Measurements from ENCODE around the gene TSPAN5.

Gene TSPAN5

GRCh38 chr4:98672583-98673287 lies 14.3 kb upstream of the TSPAN5 start:
- no peak for DNase-seq

DNA sequence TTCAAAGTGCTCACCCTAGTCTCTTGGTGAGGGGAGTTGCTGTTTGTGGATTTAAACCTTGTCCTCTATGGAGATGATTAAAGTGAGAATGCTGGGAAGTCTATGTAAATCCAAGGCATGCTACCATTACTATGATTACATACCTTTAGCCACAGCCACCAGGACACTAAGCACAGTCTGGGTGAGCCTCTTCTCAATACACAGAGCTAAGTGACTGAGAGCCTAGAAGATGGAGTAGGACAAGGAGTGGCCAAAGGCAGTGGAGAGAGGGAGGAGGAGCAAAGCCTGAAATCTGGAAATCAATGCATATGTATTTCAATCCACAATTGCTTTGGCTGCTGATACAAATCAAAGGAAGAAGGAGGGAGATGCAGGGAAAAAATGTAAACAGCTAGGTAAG lies 12.7 kb upstream of the TSPAN5 start:
- DNase-seq, result no peak

GRCh38 chr4:98670186-98670585 lies 11.8 kb upstream of the TSPAN5 start:
- DNase-seq, result no peak

GRCh38 chr4:98669577-98669976 lies 11.2 kb upstream of the TSPAN5 start:
- DNase-seq, result no peak

- no peak for DNase-seq
Observed at GRCh38 chr4:98664959-98665358, 6.5 kb upstream of the TSPAN5 start.

DNA sequence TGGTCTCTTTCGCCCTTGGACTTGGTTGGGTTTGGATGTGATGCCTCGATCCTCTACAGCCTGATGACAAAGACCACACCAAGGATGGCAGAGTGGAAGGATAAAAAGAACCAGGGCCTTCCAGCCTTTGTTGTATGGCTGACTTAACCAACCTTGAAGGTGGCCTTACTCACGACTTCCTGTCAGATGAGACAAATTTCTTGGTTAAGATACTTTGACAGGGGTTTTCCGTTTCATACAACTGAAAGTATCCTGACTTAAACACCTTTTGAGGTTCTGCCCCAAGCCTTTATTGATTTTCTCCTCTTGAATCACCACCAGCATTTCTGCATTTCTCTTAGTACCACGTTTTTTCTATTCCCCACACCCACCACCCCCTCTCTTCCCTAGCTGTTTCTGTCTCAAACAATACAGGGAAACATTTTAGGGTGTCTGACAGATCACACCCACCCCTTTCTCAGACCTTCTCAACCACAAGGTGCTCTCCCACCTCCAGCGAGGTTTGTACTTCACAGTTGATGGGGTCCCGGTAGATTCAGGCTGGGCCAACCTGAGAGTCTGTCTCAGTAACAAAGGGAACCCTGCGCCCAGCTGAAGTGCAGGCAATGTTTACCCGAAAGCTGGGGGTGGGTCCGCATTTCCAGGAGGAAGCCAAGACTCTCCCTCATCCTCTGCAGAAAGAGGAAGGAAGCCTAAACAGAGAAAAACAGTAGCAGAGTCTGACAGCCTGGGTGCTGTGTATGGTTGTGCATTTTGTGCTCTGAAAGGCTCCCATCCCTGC lies 5.0 kb upstream of the TSPAN5 start:
- no peak for DNase-seq

- DNase-seq, result no peak
Observed at GRCh38 chr4:98662626-98663225, 4.3 kb upstream of the TSPAN5 start.

GRCh38 chr4:98662055-98662453 lies 3.6 kb upstream of the TSPAN5 start:
- no peak for DNase-seq

DNA sequence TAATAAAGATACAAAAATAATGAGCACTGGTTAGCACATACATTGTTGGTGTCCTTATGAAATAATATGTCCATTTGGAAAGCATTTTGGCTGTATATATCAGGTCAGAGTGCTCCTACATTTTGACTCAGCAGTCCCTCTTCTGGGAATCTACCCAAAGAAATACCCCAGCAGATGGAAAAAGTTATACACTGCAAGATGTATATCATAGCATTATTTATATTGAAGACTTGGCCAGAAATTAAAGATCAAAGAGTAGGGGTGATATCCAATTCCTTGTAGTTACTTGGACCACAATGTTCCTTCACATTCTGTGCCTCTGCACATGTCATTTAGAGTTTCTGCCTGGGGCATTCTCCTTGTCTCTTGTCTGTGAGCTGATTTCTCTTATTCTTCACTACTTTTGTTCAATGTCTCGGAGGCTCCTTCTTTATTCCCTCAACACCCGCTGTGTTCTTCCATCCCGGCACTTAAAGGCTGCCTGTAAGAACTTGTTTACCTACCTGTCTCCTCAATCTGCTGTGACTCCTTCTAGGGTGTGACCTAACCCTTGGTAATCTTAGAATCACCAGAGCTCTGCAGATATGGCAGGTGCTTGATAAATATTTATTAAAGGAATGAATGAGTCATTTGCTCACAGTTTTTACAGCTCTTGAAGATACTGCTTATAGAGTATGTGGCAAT lies 3.1 kb upstream of the TSPAN5 start:
- no peak for DNase-seq

GRCh38 chr4:98659741-98660462 lies 1.5 kb upstream of the TSPAN5 start:
- no peak for DNase-seq

- no peak for DNase-seq
Observed at GRCh38 chr4:98659106-98659592, 738 bp upstream of the TSPAN5 start.

DNA sequence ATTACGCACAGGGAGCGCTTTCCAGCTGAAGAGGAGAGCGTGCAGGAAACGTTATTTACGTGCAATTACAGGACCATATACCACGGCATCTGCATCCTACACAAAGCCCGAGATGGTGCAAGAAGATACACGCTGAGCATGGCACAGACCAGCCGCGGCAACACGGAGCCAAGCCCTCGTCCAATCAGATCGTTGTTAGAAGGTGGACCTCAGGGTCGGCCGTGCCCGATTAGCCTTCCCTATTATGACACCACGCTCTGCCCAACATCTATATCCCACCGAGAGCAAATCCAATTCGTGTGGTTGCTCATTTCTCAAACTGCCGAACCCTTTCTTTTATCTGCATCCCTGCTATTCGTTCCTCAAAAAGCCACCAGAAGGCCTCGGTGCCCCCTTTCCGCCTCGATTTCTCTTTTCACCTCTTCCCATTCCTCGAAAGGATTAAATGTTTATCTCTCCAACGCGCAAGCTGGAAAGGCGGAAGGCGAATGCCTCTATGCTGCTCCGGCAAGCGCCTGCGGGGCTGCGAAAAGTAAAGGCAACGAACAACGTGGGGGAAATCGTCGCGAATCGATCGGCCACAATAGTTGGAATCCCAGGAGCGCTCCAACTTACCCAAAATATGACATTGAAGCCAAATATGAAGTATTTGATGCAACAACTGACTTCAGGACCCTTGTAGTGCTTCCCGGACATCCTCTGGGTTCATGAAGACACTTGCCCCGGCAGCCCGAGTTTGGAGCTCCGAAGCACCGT lies 702 bp downstream of the TSPAN5 start:
- peak; percentile 59 to 80 for DNase-seq

- DNase-seq, result no peak
Observed at GRCh38 chr4:98656886-98657285, 1.5 kb downstream of the TSPAN5 start.

DNA sequence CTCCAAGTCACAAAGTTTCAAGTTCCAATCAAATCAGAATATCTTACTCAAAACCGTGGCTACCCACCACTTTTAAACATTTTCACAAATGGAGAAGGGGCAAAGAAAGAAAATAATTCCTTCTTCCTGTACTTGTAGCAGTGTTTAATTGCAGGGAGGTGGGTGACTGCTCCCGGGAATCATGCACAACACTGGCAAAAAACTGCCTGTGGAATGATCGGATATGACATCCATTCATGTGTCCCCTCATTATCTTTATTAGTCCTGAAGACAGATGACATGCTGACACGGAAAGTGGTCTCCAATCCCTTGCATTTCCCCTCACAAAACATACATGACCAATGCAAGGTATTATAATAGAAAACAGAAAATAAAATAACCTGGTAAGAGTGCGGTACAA lies 2.0 kb downstream of the TSPAN5 start:
- DNase-seq, result no peak

DNA sequence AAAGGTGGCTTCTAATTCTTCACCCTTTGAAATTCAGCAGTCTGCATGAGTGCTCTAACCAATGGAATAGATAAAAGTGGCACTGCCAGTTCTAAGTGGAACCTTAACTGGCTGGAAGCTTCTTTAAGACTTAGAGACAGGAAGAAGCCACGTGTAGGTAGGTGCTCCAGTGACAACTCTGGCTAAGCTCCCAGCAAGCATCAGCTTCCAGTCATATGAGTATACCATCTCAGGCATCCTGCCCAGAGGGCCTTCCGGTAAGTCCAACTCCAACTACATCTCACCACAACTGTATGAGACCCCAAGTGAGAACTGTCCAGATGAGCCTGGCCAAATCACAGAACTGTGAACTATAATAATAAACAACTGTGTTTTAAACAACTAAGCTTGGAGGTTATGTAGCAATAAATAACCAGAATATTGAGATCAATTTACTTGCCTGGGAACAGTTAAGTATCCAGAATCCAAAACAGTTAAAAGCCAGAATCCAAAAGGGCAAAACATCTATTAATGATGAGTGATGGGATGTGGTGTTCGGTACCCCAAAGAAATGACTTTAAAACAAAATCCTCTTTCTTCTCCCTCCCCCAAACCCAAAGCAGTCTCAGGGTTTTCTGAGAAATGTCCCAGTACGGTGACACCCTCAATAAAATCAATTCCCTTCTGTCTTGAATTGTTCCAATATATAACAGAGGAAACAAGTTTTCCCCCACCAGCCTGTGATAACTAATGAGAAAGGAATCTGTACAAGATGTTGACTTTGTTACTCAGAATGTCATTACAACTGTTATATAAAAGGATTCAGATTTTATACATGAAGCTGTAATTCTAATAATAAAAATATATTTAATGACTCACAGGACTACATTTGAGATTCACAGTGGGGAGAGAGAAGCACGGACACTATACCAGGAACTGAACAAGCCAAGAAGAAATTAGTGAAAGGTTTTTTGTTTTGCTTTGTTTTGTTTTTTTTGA lies 4.2 kb downstream of the TSPAN5 start:
- peak in 1 of 2 donors; percentile 38 for DNase-seq

DNA sequence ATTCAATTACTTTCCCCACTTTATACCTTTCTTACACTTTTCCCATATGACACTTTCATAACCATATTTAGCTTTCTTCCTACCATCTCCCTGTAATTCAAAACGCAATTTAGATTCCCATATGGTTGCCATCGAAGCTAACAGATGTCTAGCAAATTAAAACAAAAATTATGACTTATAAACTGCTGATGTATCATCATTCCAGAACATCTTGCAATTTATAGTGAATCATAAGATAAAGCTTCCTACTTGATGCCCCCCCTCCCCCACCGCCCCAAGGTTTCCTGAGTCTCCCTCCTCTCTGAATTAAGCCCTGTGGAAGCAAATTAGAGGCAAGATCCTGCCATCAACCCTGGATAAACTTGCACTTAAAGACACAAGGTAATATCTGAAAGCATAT lies 5.4 kb downstream of the TSPAN5 start:
- no peak for DNase-seq

- DNase-seq, result no peak
Observed at GRCh38 chr4:98648602-98649001, 9.8 kb downstream of the TSPAN5 start.

- DNase-seq, result no peak
Observed at GRCh38 chr4:98646422-98646821, 12.0 kb downstream of the TSPAN5 start.

GRCh38 chr4:98645527-98645926 lies 12.9 kb downstream of the TSPAN5 start:
- no peak for DNase-seq

DNA sequence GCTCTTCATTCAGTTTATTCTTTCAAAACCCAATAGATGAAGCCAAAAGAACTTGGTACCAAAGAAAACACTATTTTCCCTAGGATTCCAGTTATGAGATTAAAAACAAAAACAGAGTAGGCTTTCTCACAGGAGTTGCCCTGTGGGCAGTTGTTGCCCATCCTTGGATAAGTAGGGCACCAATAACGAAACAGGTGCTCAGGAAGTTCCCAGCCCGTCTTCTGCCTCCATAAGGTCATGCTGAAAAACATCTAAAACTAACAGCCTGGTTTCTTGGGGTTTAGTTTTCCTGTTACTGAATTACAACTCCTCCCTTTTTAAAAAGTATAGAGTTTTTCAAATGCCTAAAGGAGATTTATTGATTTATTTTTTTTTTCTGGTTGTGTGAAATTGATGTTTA lies 14.7 kb downstream of the TSPAN5 start:
- no peak for DNase-seq
